K562 (cell line): ENCODE data around the gene DAGLA.

Experiments
- EP300 ChIP-seq: IDR thresholded peaks from 2 replicates; pipeline ENCODE4 v1.6.1; 2012; ENCODE audit warnings: low read length, improper control_type of control experiment
- FOXP1 ChIP-seq: sonication (generic); formaldehyde crosslinking; IDR thresholded peaks from 2 replicates; pipeline ENCODE4 v1.8.0; 2022; ENCODE audit warnings: mild to moderate bottlenecking, missing genetic modification reagents
- TCF7 ChIP-seq: sonication (generic); IDR thresholded peaks from 2 replicates; pipeline ENCODE4 v1.6.1; 2016; ENCODE audit warnings: antibody characterized with exemption, borderline replicate concordance
- TF ChIP-seq, protein P1 (sequence below): sonication (generic); formaldehyde crosslinking; IDR thresholded peaks from 2 replicates; pipeline ENCODE4 v1.8.0; 2022; ENCODE audit warnings: mild to moderate bottlenecking, missing genetic modification reagents

DNA sequence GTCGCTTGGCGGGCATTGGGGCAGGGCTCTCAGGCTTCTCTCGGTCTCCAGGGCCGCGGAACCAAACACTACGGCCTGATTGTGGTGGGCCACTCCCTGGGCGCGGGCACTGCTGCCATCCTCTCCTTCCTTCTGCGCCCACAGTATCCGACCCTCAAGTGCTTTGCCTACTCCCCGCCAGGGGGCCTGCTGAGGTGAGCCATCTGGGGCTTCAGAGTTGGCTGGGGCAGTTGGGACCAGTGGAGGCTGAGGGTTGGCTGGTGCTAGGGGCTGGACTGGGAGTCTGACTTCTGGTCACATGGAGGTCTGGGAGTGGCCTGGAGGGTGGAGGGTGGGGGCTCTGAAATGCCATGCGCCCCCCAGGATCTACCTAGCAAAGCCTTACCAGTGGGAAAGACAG lies 56.9 kb downstream of the DAGLA start:
- TF ChIP-seq FOXP1, result no peak
- no peak for TF ChIP-seq EP300
- TF ChIP-seq, protein P1, sequence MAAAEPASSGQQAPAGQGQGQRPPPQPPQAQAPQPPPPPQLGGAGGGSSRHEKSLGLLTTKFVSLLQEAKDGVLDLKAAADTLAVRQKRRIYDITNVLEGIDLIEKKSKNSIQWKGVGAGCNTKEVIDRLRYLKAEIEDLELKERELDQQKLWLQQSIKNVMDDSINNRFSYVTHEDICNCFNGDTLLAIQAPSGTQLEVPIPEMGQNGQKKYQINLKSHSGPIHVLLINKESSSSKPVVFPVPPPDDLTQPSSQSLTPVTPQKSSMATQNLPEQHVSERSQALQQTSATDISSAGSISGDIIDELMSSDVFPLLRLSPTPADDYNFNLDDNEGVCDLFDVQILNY, result no peak
- no peak for TF ChIP-seq TCF7
